ENCODE results near the gene OR2T5. TPM values are rescaled to one million over a fixed set of nuclear protein-coding genes. Genes with fewer than 3 reads are reported as not detected.
"Not testable (repeated sequence)": the region's sequence is repeated elsewhere in the genome, so short reads cannot be mapped to it uniquely, and the experiment has no call there.

OR2T5 gene
- total and polyA plus RNA-seq, 7 experiments from 2014 or later: not detected

DNA sequence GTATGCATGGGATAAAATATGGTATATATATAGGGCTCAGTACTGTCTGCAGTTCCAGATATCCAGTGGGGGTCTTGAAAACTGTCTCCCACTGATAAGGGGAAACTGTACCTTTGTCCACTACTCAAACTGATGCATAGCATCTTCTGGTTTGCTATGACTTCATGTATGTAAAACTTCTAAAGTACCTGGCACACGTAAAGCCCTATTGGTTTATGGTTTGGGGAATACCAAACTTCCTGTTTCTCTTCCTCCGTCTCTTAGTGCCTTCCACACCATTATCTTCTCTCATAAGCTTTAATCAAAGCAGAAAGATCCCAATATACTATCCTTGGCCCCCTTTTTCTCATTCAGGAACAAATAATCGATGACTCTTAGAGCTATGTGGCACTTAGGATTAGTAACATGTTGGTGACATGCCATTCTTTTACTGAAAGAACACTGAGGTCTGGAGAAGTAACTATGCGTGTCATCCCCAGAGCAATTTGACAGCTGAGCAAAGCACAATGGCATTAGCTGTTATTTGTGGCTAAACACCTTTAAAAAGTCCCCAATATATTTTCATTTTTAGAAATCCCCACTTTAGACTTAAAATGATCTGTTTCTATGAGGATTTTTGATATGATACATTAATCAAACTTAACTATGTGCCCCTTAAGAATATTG is 39.8 kb upstream of the OR2T5 start:
- H3K36me3 ChIP-seq (ENCODE audit: control insufficient read depth in 2 of 3, insufficient read depth in 3 of 3, low read length in 3 of 3); H3K4me3 ChIP-seq (ENCODE audit: low read length); H3K27ac ChIP-seq (ENCODE audit: low read depth, low read length); H3K27me3 Mint-ChIP-seq; H3K4me1 Mint-ChIP-seq; POLR2A ChIA-PET; H3K9me3 ChIP-seq (ENCODE audit: control insufficient read depth in 2 of 3, low read length in 3 of 3); H3K36me3 Mint-ChIP-seq; DNase-seq; H3K9me3 Mint-ChIP-seq; intact Hi-C loops (cut with micrococcal nuclease); H3K4me3 Mint-ChIP-seq; CTCF ChIA-PET; H3K27ac Mint-ChIP-seq; H3K4me1 ChIP-seq (ENCODE audit: control insufficient read depth in 2 of 2, insufficient read depth in 2 of 2, low read length in 2 of 2); H3K27me3 ChIP-seq (ENCODE audit: control insufficient read depth in 2 of 2, insufficient read depth in 2 of 2, low read length in 2 of 2): not testable (repeated sequence)
- ATAC-seq: peak; percentile 44

GRCh38 chr1:248449821-248450465 is 38.4 kb upstream of the OR2T5 start:
- H3K36me3 ChIP-seq (ENCODE audit: control insufficient read depth in 2 of 3, insufficient read depth in 3 of 3, low read length in 3 of 3); CTCF ChIA-PET; POLR2A ChIA-PET; H3K9me3 ChIP-seq (ENCODE audit: control insufficient read depth in 2 of 3, low read length in 3 of 3); H3K4me1 ChIP-seq (ENCODE audit: control insufficient read depth in 2 of 2, insufficient read depth in 2 of 2, low read length in 2 of 2); H3K27ac ChIP-seq (ENCODE audit: low read depth, low read length); H3K4me3 Mint-ChIP-seq; H3K4me3 ChIP-seq (ENCODE audit: low read length); H3K4me1 Mint-ChIP-seq; H3K36me3 Mint-ChIP-seq; H3K27ac Mint-ChIP-seq; H3K27me3 Mint-ChIP-seq; H3K27me3 ChIP-seq (ENCODE audit: control insufficient read depth in 2 of 2, insufficient read depth in 2 of 2, low read length in 2 of 2); DNase-seq; intact Hi-C loops (cut with micrococcal nuclease); ATAC-seq; H3K9me3 Mint-ChIP-seq: not testable (repeated sequence)

DNA sequence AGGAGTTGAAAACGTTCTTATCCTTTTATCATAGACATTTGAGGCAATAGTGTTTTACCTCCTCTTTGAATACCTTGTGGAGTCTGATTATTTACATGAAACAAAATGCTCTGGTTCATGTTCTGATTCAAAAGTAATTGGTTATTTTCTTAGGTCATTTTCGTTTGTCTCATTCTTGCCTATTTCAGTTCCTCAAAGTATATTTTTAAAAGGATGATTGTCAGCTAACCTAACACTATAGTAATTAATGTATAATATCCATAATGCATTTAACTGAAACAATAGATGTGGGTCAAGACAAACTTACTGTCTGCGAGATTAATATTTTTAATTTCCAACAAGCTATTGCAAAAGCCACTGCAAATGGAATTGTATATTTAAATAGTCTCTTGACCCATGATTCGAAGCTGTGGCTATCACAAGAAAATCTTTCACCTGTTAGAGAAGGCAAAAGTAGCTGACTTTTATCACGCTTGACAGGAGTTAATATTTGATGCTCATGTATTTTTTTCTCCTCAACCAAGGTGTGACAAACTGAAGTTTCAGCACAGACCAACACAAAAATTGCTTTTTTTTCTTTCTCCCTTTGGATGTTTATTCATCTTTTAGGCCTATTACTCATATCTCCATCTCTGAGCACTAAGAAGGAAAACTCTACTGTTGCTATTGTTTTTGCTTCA is 37.8 kb upstream of the OR2T5 start:
- H3K36me3 ChIP-seq (ENCODE audit: control insufficient read depth in 2 of 3, insufficient read depth in 3 of 3, low read length in 3 of 3); H3K9me3 ChIP-seq (ENCODE audit: control insufficient read depth in 2 of 3, low read length in 3 of 3); H3K36me3 Mint-ChIP-seq; ATAC-seq; H3K27me3 ChIP-seq (ENCODE audit: control insufficient read depth in 2 of 2, insufficient read depth in 2 of 2, low read length in 2 of 2); CTCF ChIA-PET; POLR2A ChIA-PET; intact Hi-C loops (cut with micrococcal nuclease); H3K27ac Mint-ChIP-seq; H3K9me3 Mint-ChIP-seq; H3K4me1 ChIP-seq (ENCODE audit: control insufficient read depth in 2 of 2, insufficient read depth in 2 of 2, low read length in 2 of 2); H3K27ac ChIP-seq (ENCODE audit: low read depth, low read length); H3K4me1 Mint-ChIP-seq; H3K4me3 ChIP-seq (ENCODE audit: low read length); H3K4me3 Mint-ChIP-seq; H3K27me3 Mint-ChIP-seq; DNase-seq: not testable (repeated sequence)

- H3K4me1 ChIP-seq (ENCODE audit: control insufficient read depth in 2 of 2, insufficient read depth in 2 of 2, low read length in 2 of 2); H3K4me1 Mint-ChIP-seq; H3K36me3 Mint-ChIP-seq; DNase-seq; H3K27ac Mint-ChIP-seq; H3K9me3 ChIP-seq (ENCODE audit: control insufficient read depth in 2 of 3, low read length in 3 of 3); ATAC-seq; H3K4me3 ChIP-seq (ENCODE audit: low read length); H3K27me3 Mint-ChIP-seq; H3K4me3 Mint-ChIP-seq; POLR2A ChIA-PET; intact Hi-C loops (cut with micrococcal nuclease); H3K27me3 ChIP-seq (ENCODE audit: control insufficient read depth in 2 of 2, insufficient read depth in 2 of 2, low read length in 2 of 2); H3K36me3 ChIP-seq (ENCODE audit: control insufficient read depth in 2 of 3, insufficient read depth in 3 of 3, low read length in 3 of 3); CTCF ChIA-PET; H3K9me3 Mint-ChIP-seq; H3K27ac ChIP-seq (ENCODE audit: low read depth, low read length): not testable (repeated sequence)
These were observed 34.8 kb upstream of the OR2T5 start for GRCh38 chr1:248453619-248454018.

- H3K4me3 Mint-ChIP-seq; H3K9me3 ChIP-seq (ENCODE audit: control insufficient read depth in 2 of 3, low read length in 3 of 3); DNase-seq; H3K4me1 Mint-ChIP-seq; POLR2A ChIA-PET; H3K36me3 Mint-ChIP-seq; CTCF ChIA-PET; H3K4me1 ChIP-seq (ENCODE audit: control insufficient read depth in 2 of 2, insufficient read depth in 2 of 2, low read length in 2 of 2); H3K27ac Mint-ChIP-seq; H3K27me3 Mint-ChIP-seq; H3K27me3 ChIP-seq (ENCODE audit: control insufficient read depth in 2 of 2, insufficient read depth in 2 of 2, low read length in 2 of 2); H3K36me3 ChIP-seq (ENCODE audit: control insufficient read depth in 2 of 3, insufficient read depth in 3 of 3, low read length in 3 of 3); H3K4me3 ChIP-seq (ENCODE audit: low read length); H3K27ac ChIP-seq (ENCODE audit: low read depth, low read length); H3K9me3 Mint-ChIP-seq; ATAC-seq: not testable (repeated sequence)
- intact Hi-C loops (cut with micrococcal nuclease): loop anchor here in 1 of 2 donors (5.0 kb wide), 1 partner anchor 177 kb away; no protein-coding TSS in a partner anchor
These were observed 33.3 kb upstream of the OR2T5 start for GRCh38 chr1:248455045-248455444.

DNA sequence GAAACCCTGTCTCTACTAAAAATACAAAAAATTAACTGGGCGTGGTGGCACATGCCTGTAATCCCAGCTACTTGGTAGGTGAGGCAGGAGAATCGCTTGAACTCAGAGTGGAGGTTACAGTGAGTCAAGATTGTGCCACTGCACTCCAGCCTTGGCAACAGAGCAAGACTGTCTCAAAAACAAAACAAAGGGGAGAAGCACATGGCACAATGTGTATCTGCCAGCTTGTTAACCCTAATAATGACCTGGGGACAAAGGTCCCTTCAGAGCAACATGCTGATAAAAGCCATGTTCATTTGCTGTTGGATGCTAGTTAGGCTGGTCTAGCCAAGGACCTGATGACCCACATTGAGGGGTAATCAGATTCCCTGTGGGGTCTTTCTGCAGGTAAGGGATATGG is 31.8 kb upstream of the OR2T5 start:
- POLR2A ChIA-PET; H3K4me3 Mint-ChIP-seq; H3K4me3 ChIP-seq (ENCODE audit: low read length); ATAC-seq; H3K36me3 ChIP-seq (ENCODE audit: control insufficient read depth in 2 of 3, insufficient read depth in 3 of 3, low read length in 3 of 3); H3K4me1 ChIP-seq (ENCODE audit: control insufficient read depth in 2 of 2, insufficient read depth in 2 of 2, low read length in 2 of 2); H3K27me3 Mint-ChIP-seq; H3K4me1 Mint-ChIP-seq; DNase-seq; H3K27ac ChIP-seq (ENCODE audit: low read depth, low read length); H3K9me3 Mint-ChIP-seq; H3K27ac Mint-ChIP-seq; H3K27me3 ChIP-seq (ENCODE audit: control insufficient read depth in 2 of 2, insufficient read depth in 2 of 2, low read length in 2 of 2); H3K9me3 ChIP-seq (ENCODE audit: control insufficient read depth in 2 of 3, low read length in 3 of 3); H3K36me3 Mint-ChIP-seq; CTCF ChIA-PET: not testable (repeated sequence)
- intact Hi-C loops (cut with micrococcal nuclease): loop anchor here in 1 of 2 donors (5.0 kb wide), 1 partner anchor 176 kb away; no protein-coding TSS in a partner anchor

GRCh38 chr1:248459117-248459516 is 29.3 kb upstream of the OR2T5 start:
- H3K36me3 ChIP-seq (ENCODE audit: control insufficient read depth in 2 of 3, insufficient read depth in 3 of 3, low read length in 3 of 3); H3K27ac Mint-ChIP-seq; H3K27me3 ChIP-seq (ENCODE audit: control insufficient read depth in 2 of 2, insufficient read depth in 2 of 2, low read length in 2 of 2); ATAC-seq; DNase-seq; POLR2A ChIA-PET; CTCF ChIA-PET; H3K4me3 ChIP-seq (ENCODE audit: low read length); H3K4me3 Mint-ChIP-seq; H3K9me3 ChIP-seq (ENCODE audit: control insufficient read depth in 2 of 3, low read length in 3 of 3); H3K27ac ChIP-seq (ENCODE audit: low read depth, low read length); H3K27me3 Mint-ChIP-seq; H3K4me1 Mint-ChIP-seq; H3K4me1 ChIP-seq (ENCODE audit: control insufficient read depth in 2 of 2, insufficient read depth in 2 of 2, low read length in 2 of 2): not testable (repeated sequence)
- H3K9me3 Mint-ChIP-seq: peaks cover 0 to 26% (median 11%) of the 10 kb centered on the region in 11 donors
- intact Hi-C loops (cut with micrococcal nuclease): loop anchor here in 1 of 2 donors (5.0 kb wide), 1 partner anchor 173 kb away; no protein-coding TSS in a partner anchor
- peaks cover 3 to 14% (median 4%) of the 10 kb centered on the region in 5 donors for H3K36me3 Mint-ChIP-seq

Measured in naive thymus-derived CD4-positive, alpha-beta T cell (primary cell).